GM18867 (cell line): ENCODE measurements around the gene MKRN2.
"Not testable (repeated sequence)": the region's sequence is repeated elsewhere in the genome, so short reads cannot be mapped to it uniquely, and the experiment has no call there.

Experiments
- ATAC-seq: cut with Tn5 transposase; IDR thresholded peaks from one replicate; pipeline ENCODE4 v1.9.1; 2021; ENCODE audit warnings: mild to moderate bottlenecking, moderate library complexity; ENCODE audit not compliant: unreplicated experiment

The MKRN2 gene

DNA sequence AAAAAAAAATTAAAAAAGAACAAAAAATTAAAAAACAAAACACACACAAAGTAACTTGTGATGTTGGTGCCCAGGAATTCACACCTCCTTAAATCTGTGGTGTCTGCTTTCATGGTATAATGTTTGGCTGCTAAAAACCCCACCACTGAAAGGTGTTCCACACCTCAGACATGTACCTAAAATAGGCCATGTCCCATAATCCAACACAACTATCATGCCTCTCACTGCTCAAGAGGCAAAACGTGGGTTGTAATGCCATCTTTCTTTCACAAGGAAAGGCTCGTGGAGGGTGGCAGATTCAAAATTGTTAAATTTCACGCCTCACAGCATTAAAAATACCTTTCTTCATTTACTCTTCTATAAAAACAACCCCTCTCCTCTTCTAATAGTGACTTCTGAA, 29.5 kb downstream of the MKRN2 start:
- peak; percentile 11 for ATAC-seq

DNA sequence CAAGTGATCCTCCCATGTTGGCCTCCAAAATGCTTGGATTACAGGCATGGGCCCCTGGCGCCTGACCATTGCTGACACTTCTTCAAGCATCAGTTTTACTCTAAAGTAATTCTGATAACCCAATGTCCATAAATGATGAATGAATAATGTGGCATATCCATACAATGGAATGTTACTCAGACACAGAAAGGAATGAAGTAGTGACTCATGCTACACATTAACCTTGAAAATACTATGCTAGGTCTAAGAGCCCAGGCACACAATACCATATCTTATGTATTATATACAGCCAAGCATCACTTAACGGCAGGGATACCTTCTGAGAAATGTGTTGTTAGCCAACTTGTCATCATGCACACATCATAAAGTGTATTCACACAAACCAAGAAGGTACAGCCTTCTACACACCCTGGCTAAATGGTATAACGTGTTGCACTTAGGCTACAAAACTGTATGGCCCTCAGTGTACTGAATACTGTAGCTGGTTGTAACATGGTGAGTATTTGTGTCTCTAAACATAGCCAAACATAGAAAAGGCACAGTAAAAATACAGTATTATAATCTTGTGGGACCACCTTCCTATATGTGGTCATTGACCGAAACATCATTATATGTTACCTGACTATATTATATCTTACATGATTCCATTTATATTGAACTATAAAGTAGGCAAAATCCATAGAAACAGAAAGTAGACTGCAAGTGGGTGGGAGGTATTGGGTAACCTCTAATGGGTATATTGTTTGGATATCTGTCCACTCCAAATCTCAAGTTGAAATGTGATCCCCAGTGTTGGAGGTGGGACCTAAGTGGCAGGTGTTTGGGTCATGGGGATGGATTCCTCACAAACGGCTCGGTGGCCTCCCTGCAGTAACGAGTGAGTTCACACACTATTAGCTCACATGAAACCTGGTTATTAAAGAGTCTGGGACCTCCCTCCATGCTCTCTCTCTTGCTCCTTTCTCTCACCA, 31.4 kb downstream of the MKRN2 start:
- ATAC-seq = no peak

DNA sequence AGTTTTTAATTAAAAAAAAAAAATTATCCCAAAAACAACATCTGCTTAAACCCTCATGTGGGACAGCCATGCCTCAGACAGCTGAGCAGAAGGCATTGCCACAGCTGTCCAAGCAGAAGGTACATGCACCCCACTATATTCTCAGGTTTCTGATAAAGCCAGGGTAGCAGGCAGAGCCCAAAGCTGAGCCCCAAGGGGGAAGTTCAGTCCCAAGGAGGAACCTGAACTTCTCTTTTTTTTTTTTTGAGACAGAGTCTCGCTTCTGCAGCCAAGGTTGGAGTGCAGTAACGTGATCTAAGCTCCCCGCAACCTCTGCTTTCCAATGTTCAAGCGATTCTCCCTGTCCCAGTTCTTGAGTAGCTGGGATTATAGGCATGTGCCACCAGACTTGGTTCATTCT, 33.2 kb downstream of the MKRN2 start:
- no peak for ATAC-seq

DNA sequence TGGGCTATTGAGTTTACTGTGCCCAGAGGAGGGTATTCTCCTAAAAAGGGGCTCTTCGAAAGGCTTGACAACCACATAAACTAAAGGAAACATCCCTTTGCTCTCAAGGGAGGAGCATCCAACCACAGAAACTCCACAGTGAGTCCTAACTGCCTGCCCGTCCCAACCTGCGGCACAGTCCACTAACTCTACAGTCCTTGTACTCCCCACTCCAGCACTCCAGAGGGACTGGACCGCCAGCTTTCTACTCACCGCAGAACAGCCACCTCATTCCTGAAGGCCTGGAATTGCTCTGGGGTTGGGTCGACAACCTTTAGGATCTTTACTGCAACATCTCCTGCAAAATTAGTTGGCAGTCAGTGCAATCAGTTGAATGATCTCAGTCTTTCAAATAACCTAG, 34.6 kb downstream of the MKRN2 start:
- no peak for ATAC-seq

DNA sequence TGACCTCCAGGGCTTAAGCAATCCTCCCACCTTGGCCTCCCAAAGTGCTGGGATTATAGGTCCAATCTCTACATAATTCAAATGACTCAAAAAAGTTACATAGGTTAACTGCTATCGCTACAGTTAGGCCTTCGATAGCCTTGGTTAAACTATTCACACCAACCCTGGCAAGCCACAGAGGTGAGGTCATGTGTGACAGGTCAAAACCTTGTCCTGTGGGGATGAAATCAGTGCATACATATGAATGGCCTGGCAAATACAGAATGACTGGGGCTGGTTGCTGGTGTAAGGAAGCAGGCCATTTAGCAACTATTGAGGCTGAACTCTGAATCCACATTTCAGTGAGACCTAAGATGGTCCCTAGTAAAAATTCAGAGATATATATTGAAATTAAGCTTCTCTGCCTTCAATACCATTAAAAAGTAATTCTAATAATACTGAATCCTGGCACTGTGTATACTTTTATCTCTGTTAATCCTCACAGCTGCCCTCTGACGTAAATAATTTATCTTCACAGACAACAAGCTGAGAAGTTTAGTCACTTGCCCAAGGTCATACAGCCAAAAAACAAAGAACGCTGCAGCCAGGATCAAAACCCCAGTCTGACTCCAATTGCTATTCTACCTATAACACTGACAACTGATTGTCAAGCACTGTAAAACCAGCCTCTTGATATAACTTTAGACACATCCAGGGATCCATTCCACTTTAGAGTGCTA, 35.3 kb downstream of the MKRN2 start:
- ATAC-seq = no peak

DNA sequence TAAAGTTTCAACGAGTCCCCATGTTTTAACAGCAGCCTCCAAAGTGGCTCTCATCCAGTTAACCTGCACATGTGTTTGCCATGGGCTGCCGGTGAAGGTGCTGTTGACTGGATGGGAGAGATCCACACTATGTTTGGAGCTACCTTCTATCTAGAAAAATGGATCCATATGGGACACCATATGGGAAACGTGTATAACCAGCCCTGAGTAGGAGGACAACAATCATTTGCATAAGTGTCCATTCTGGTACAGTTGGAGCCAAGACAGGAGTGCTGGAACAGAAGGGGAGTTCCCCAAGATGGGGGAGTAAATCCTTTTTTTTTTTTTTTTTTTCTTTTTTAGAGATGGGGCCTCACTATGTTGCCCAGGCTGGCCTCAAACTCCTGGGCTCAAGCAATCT, 36.6 kb downstream of the MKRN2 start:
- no peak for ATAC-seq

DNA sequence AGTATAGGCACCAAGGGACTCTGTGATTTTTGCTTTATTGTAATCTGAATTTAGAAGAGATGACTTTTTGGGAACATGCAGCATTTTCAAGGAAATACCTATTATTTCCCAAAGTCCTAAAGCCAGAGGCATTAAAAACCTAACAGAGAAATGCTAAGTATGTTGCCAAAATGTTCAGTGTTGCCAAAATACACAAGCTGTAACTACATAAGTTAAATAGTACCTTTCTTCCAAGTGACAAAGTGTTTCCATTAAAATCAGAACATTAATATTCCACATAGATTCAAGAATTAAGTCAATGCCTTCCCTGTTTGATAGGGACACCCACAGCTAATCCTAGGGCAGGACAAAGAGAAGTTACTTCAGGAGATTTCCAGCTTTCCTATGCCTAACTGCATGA, 42.0 kb downstream of the MKRN2 start:
- no peak for ATAC-seq

DNA sequence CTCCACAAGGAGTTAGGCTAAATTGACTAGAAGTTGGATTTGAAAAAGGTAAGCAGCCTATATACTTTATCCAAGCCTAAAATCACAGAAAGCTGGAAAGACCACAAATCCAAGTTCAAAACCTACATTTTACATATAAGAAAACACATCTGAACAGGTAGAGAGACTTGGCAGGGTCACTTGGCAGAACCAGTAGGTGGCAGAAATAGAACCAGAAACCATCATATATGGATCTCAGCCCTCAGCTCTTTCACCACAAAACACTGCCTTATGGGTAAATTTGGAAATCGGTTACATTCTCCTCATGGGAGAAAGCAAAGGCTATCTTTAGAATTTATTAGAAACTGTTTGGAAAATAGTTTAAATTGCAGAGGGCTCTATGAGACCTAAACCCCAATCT, 44.2 kb downstream of the MKRN2 start:
- ATAC-seq = no peak

DNA sequence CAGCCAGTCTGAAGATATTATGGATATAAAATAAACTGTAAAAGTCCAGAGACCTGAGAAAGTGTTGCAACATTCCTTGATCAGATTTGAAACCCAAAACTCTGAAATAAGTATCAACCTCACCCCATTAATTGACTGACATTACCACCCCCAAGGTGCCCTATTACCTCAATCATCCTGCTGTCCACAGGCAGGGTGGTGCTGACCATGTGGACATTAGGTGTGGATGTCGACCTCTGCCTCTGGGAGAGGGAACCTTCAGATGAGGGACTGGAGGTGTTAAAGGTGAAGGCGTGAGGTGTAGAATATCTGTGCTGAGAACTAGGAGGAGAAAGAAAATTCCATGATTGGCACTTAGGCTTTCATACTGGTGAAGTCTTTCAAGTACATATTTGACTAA, 47.1 kb downstream of the MKRN2 start:
- ATAC-seq = no peak

DNA sequence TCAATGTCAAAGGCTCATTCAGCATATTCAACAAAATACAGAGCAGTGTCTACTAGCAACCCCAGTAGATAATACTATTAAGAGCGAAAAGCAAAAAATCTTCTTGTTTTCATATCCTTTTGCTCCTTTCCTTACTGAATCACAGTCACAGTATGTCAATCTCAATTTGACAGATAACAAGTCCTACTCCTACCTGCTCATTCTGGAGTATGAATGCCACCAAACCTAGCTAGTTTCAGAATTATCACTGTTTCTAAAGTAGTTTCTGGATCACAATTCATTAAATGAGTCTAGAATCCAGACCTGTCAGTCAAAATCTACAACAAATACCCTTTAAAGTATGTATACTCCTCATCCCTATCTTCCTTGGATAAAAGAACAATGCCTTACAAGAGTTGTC, 51.5 kb downstream of the MKRN2 start:
- ATAC-seq = no peak

DNA sequence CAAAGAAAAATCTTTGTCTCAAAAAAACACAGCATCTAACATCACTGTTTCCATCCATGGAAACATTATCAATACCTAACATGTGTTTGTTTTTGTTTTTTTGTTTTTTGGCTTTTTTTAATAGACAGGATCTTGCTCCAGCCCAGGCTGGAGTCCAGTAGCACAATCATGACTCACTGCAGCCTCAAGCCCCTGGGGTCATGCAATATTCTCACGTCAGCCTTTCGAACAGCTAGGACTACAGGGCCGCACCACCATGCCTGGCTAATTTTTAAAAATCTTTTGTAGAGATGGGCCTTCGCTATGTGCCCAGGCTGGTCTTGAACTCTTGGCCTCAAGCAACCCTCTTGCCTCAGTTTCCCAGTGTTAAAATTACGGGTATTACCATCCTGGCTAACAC, 54.2 kb downstream of the MKRN2 start:
- no peak for ATAC-seq

DNA sequence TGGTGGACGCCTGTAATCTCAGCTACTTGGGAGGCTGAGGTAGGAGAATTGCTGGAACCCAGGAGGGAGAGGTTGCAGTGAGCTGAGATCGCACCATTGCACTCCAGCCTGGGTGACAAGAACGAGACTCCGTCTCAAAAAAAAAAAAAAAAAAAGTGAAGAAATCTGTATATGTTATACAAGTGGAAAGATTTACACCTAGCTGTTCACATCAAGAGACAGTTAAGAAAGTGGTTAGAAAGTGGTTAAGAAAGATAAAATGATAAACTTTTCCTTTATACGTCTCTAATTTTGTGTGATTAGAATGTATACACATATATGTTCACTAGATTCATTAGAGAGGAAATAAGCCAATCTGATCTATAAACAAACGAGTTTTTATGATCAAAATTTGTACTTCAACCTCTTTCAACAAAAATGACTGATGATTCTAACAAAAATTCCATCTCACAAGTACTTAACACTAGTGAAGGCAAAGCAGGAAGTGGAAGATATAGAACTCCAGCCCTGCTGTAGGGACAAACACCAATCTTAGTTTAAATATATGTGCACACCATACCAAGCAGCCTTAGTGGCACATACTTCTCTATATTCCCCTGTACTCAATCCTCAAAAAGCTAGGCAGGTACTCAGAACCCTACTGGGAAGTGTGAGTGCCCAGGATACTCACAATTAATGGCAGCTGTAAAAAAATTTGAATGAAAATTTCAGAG, 55.8 kb downstream of the MKRN2 start:
- ATAC-seq = no peak

DNA sequence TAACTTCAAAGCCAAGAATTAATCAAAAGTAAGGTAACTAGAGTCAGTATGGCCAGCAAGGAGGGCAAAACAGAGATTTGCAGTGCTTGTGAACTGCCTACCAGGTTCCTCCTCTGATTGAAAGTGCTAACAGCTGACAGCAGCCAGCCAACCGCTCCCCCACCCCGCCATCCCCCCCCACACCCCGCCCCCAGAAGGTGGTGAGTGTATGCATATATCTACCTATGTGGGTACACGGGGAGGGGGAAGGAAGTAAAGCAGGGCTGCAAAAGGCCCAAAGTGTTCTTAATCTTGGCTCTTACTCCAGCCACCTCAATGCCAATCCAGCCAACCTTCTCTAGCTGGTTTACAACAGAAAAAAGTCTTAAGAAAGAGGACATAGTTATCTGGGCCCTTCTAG, 56.4 kb downstream of the MKRN2 start:
- no peak for ATAC-seq

DNA sequence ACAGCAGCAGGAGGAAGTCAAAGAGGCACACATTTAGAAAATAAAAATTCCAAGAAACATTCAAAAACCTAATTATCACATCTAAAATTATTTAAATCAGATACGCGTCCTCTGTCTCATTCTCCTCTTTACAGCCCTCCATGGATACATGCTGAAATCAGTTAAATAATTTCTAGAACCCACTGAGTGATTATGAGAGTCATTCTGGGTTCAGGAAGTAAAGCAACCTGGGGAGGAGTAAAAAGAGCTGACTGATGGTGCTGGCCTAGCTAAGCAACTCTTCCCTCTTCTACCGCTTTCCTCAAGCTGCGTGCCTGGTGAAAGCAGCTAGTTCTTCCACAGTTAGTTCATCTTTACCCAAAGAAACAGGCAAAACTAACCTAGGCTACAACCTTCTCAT, 58.4 kb downstream of the MKRN2 start:
- ATAC-seq = no peak

DNA sequence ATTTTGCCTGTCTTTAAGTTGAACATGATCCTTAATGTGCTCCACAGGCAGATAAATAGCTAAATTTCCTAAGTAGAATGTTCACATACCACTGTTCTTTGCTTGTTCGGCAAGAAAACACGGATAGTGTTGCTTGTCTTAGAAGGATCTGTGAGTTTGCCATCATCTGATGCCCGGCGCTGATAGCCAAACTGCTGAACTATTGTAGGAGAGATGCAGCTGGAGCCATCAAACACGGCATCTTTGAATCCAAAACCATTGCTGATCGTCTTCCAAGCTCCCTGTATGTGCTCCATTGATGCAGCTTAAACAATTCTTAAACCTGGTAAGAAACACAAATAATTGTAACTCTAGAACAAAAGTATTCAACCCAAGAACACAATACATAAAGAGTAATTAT, 61.5 kb downstream of the MKRN2 start:
- ATAC-seq = no peak

DNA sequence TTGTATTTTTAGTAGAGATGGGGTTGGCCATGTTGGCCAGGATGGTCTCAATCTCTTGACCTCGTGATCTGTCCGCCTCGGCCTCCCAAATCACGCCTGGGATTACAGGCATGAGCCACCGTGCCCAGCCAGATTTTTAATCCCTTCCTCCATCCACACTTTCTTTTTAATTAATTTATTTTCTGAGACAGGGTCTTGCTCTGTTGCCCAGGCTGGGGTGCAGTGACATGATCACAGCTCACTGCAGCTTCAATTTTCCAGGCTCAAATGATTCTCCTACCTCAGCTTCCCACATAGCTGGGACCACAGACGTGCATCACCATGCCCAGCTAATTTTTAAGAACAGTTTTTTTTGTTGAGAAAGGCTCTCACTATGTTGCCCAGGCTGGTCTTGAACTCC, 63.4 kb downstream of the MKRN2 start:
- ATAC-seq = no peak

DNA sequence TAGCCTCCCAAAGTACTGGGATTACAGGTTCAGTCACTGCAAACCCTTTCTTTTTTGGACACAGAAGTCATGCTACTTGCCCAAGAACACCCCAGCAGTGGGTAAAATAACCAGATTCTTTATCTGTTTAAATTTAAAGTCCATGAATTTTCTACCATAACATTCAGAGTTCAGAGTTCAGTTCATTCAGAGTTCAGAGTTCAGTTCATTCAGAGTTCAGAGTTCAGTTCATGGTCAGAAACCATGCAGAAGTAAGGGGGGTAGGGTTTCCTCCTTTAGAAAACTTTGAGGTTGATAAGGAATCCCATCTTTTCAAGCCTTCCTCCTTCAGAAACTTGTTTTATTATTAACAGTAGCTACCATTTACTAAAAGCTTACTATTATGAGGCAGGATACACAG, 63.8 kb downstream of the MKRN2 start:
- ATAC-seq = no peak

DNA sequence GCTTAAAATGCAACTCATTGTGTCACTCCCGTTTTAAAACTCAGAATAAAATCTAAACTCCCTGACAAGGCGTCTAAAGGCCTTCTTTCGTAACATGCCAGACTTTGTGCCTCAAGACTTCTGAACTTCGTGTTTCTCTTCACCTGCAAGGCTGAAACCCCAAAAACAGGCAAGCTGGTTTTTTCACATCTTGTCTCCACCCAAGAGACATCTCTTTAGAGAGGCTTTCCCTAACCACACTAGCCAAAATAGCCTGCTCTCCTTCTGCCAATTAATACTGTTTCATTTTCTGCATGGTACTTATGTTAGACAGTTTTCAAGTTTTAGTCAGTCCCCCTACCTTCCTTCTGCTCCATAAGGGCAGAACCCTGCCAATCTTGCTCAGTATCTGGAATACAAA, 65.4 kb downstream of the MKRN2 start:
- ATAC-seq = no peak

DNA sequence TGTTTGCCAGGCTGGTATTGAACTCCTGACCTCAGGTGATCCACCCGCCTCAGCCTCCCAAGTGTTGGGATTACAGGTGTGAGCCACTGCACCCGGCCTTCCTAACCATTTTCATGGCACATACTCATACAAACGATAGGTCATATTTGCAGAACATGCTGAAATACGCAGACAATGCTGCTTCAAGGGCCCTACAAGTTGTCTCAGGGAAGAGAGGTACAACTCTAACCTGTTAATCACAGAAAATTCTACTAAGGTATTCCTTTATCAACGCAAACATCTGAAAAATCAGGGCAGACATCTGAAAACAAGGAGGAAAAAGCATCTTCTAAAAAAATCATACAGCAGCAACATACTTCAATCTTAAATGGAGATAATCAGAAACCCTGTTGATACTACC, 67.2 kb downstream of the MKRN2 start:
- ATAC-seq = no peak

DNA sequence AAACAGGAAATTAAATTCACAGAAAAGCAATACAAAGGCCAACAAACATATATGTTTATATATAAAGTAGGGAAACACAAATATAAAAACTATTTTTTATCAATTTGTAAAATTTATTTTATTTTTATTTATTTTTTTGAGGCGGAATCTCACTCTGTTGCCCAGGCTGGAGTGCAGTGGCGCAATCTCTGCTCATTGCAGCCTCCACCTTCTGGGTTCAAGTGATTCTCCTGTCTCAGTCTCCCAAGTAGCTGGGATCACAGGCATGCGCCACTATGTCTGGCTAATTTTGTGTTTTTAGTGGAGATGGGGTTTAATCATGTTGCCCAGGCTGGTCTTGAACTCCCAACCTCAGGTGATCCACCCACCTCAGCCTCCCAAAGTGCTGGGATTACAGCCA, 68.1 kb downstream of the MKRN2 start:
- not testable (repeated sequence) for ATAC-seq

DNA sequence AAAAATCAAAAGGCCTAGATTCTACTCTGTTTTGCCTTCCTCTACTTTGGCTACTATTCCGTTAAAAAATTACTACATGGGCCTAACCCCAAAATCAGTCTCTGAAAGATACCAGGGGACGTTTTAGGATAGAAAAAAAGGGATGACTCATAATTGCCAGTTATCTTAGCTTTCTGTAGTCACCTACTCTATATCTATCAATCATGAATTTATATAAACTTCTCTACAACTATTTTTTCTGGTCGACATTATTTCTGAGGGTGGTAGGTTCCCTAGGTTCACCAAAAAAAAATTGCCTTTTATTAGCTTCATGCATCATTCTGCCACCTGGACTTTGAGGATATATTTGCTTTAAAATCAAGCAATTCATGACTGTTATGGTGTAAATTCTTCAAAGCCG, 70.5 kb downstream of the MKRN2 start:
- no peak for ATAC-seq

DNA sequence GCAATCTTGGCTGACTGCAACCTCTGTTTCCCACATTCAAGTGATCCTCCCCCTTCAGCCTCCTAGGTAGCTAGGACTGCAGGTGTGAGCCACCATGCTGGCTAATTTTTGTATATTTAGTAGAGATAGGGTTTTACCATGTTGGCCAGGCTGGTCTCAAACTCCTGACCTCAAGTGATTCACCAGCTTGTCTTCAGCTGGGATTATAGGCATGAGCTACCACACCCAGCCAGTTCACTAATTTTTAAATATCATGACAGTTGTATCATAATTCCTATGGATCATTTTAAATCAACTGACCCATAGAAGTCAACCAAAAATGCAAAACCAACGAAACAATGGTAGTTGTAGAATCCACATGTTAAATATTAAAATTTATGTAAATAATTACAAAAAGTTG, 71.9 kb downstream of the MKRN2 start:
- ATAC-seq = no peak
